Measurements from ENCODE around the gene TMOD1. TPM values are rescaled to one million over a fixed set of nuclear protein-coding genes. Genes with fewer than 3 reads are reported as not detected.
A peak's percentile ranks its signal among the peaks of the same experiment; 100 is the strongest.
"Not testable (repeated sequence)": the region's sequence is repeated elsewhere in the genome, so short reads cannot be mapped to it uniquely, and the experiment has no call there.

TMOD1 gene
- 10 to 100 TPM; 44.0 to 77.6 TPM for total RNA-seq

DNA sequence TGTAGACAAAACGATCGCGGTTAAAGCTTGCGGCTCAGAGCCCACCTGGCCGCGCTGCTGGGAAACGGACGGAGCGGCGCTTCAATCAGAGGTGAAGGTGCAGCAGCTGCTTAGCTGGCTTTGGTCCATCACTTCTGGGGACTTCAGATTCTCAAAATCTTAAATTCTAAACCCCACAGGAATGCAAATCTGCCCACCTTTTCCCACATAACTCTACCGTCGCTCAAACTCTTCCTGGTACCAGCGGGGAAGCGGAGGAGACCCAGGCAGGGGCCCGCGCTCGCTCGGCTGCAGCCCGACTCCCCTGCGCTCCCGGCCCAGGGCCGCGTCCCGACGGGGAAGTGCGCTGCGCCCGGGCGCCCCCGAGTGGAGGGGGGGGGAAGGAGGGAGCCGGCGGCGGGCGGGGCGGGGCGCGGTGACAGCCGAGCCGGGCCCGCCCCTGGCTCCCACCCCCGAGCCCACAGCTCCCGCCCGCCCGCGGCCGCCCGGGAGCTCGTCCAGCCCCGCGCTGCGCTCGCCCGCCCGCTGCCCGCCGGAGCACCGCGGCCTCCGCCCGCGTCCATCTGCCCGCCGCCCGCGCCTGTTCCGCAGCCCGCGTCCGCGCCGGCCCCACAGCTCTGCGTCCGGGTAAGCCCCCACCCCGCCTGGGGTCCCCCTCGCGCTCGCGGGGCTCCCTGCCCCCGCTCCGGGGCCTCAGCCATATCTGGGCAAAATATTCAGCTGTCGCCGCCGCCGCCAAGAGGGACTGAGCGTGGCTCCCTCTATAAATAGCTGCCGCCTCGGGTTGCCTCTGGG is at the start of gene TMOD1:
Gene TMOD1 (plus strand): TSS at position 490 of the 795 bp plus-strand sequence. CDS start 22,523 bp downstream, outside the sequence.
- TF ChIP-seq, protein P1, sequence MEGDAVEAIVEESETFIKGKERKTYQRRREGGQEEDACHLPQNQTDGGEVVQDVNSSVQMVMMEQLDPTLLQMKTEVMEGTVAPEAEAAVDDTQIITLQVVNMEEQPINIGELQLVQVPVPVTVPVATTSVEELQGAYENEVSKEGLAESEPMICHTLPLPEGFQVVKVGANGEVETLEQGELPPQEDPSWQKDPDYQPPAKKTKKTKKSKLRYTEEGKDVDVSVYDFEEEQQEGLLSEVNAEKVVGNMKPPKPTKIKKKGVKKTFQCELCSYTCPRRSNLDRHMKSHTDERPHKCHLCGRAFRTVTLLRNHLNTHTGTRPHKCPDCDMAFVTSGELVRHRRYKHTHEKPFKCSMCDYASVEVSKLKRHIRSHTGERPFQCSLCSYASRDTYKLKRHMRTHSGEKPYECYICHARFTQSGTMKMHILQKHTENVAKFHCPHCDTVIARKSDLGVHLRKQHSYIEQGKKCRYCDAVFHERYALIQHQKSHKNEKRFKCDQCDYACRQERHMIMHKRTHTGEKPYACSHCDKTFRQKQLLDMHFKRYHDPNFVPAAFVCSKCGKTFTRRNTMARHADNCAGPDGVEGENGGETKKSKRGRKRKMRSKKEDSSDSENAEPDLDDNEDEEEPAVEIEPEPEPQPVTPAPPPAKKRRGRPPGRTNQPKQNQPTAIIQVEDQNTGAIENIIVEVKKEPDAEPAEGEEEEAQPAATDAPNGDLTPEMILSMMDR (IDR thresholded peaks at IDR 0.05), result peak; percentile 18
- peak; percentile 70 for ATAC-seq (ENCODE audit: insufficient number of reproducible peaks, low FRiP score, low read depth)
- no peak for DNase-seq (ENCODE audit: low spot score)
- no peaks in the 10 kb centered on the region for H3K27me3 ChIP-seq (replicated peaks; ENCODE audit: insufficient read depth)
- H3K4me3 ChIP-seq, result peak within 1 kb of the TSS; percentile 81
- peaks cover 2% of the 10 kb centered on the region for H3K36me3 ChIP-seq
- H3K27ac ChIP-seq, result peak within 1 kb of the TSS; percentile 73 to 80
- H3K4me1 ChIP-seq (ENCODE audit: control insufficient read depth in 1 of 2, low read depth in 2 of 2), result peaks cover 17 to 42% of the 10 kb centered on the region in 2 donors
- H3K9me3 ChIP-seq, result no peaks in the 10 kb centered on the region

DNA sequence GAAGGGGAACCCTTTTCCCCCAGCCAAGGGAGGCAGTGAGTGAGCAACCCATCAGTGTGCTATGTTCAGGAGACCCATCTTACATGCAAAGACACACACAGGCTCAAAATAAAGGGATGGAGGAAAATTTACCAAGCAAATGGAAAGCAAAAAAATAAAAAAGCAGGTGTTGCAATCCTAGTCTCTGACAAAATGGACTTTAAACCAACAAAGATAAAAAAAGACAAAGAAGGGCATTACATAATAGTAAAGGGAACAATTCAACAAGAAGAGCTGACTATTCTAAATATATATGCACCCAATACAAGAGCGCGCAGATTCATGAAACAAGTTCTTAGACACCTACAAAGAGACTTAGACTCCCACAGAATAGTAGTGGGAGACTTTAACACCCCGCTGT is 47.9 kb upstream of the TMOD1 start:
- H3K27me3 ChIP-seq (replicated peaks; ENCODE audit: insufficient read depth); H3K9me3 ChIP-seq; H3K4me1 ChIP-seq (ENCODE audit: control insufficient read depth in 1 of 2, low read depth in 2 of 2); H3K4me3 ChIP-seq; ATAC-seq (ENCODE audit: insufficient number of reproducible peaks, low FRiP score, low read depth); H3K36me3 ChIP-seq; DNase-seq (ENCODE audit: low spot score); H3K27ac ChIP-seq: not testable (repeated sequence)

- H3K4me3 ChIP-seq; H3K27ac ChIP-seq; DNase-seq (ENCODE audit: low spot score); H3K9me3 ChIP-seq; H3K4me1 ChIP-seq (ENCODE audit: control insufficient read depth in 1 of 2, low read depth in 2 of 2); H3K27me3 ChIP-seq (replicated peaks; ENCODE audit: insufficient read depth); H3K36me3 ChIP-seq; ATAC-seq (ENCODE audit: insufficient number of reproducible peaks, low FRiP score, low read depth): not testable (repeated sequence)
These were observed 44.6 kb upstream of the TMOD1 start for GRCh38 chr9:97456841-97457240.

- Histone ChIP-seq H3K4me3 (no peak overlapping the region), H3K27me3 (replicated peaks; ENCODE audit: insufficient read depth) (no peaks in the 10 kb centered on the region), H3K4me1 (ENCODE audit: control insufficient read depth in 1 of 2, low read depth in 2 of 2) (no peaks in the 10 kb centered on the region), H3K27ac (no peak overlapping the region), H3K36me3 (peaks cover 9% of the 10 kb centered on the region), H3K9me3 (no peaks in the 10 kb centered on the region)
- TF ChIP-seq, protein P1 (IDR thresholded peaks at IDR 0.05), result no peak
- DNase-seq (ENCODE audit: low spot score), result no peak
- no peak for ATAC-seq (ENCODE audit: insufficient number of reproducible peaks, low FRiP score, low read depth)
These were observed 42.1 kb upstream of the TMOD1 start for GRCh38 chr9:97459326-97459725.

DNA sequence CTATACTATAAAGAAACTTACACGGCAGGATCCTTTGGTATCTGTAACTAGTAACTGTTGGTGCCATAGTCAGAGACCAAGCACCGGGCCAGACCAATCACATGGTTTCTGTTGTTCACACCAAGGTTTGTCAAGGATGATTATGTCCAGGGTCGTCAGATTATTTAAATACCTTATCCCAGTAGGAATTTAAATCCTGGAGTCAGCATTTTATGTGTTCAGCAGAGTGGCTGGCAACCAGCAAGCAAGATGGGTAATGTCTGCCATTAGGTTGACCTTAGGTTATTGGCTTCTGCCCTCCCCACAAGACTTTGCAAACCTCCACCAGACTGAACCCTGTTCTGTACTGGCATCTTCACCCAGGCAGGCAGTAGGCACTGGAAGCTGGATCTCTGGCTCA is 39.3 kb upstream of the TMOD1 start:
- H3K9me3 ChIP-seq, result no peaks in the 10 kb centered on the region
- no peak overlapping the region for H3K4me3 ChIP-seq
- TF ChIP-seq, protein P1 (IDR thresholded peaks at IDR 0.05), result no peak
- DNase-seq (ENCODE audit: low spot score), result no peak
- no peak for ATAC-seq (ENCODE audit: insufficient number of reproducible peaks, low FRiP score, low read depth)
- H3K4me1 ChIP-seq (ENCODE audit: control insufficient read depth in 1 of 2, low read depth in 2 of 2), result no peaks in the 10 kb centered on the region
- no peak overlapping the region for H3K27ac ChIP-seq
- peaks cover 9% of the 10 kb centered on the region for H3K36me3 ChIP-seq
- H3K27me3 ChIP-seq (replicated peaks; ENCODE audit: insufficient read depth), result no peaks in the 10 kb centered on the region

- no peaks in the 10 kb centered on the region for H3K4me1 ChIP-seq (ENCODE audit: control insufficient read depth in 1 of 2, low read depth in 2 of 2)
- H3K9me3 ChIP-seq, result no peaks in the 10 kb centered on the region
- peaks cover 9% of the 10 kb centered on the region for H3K36me3 ChIP-seq
- H3K27ac ChIP-seq, result no peak overlapping the region
- no peak overlapping the region for H3K4me3 ChIP-seq
- ATAC-seq (ENCODE audit: insufficient number of reproducible peaks, low FRiP score, low read depth) (no peak), DNase-seq (ENCODE audit: low spot score) (no peak)
- TF ChIP-seq, protein P1 (IDR thresholded peaks at IDR 0.05), result no peak
- no peaks in the 10 kb centered on the region for H3K27me3 ChIP-seq (replicated peaks; ENCODE audit: insufficient read depth)
These were observed 38.6 kb upstream of the TMOD1 start for GRCh38 chr9:97462914-97463313.
